Hindlimb muscle (tissue), 1 donor: ENCODE results near the gene RBM42. TPM values are rescaled to one million over a fixed set of nuclear protein-coding genes. Genes with fewer than 3 reads are reported as not detected.

Experiments
- DNase-seq: peaks from one replicate; pipeline ENCODE4 v3.0.0-alpha.2; 2013
- polyA plus RNA-seq: library from polyadenylated mRNA; unstranded; fragments of 120-200 nt; gene quantifications from one replicate; pipeline ENCODE4 v1.2.1, GENCODE V29; 2013; ENCODE audit not compliant: insufficient read length

The RBM42 gene
- polyA plus RNA-seq, 1 donor, result 50.1 TPM

DNA sequence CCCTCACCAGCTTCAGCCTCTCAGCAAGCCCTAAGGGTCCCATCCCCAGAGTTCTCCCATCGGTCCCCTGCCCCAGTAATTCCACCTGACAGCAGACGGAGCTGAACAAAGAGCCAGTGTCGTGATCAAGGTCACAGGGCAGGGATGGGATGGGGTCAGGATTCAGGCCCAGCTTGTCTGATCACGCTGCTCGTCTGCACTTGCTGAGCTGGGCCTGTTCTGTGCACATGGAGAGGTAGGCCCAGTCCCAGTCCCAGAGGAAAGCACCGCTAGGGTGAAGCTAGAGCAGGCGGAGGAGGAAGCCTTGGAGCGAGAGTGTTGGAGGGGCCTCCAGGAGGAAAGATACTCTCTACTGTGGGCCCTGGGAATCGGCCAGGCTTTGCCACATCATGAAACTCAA lies 7.1 kb upstream of the RBM42 start:
- DNase-seq, result no peak

DNA sequence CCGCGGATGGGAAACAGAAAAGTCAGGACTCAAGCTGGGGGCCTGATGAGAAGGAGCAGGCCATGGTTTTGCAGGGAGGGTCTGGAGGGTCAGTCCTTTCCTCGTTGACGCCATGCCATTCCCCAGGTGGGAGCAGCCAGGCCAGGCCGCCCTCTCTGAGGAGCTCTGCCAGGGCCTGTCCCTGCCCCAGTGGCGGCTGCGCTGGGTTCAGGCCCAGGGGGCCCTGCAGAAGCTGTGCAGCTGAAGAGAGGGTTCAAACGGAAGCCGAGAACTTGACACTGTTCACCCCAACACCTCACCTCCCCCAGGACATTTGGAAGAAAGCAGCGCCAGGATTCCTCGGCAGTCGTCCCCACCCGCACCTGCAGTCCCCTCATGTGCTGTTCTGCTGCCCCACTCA lies 6.1 kb upstream of the RBM42 start:
- no peak for DNase-seq

DNA sequence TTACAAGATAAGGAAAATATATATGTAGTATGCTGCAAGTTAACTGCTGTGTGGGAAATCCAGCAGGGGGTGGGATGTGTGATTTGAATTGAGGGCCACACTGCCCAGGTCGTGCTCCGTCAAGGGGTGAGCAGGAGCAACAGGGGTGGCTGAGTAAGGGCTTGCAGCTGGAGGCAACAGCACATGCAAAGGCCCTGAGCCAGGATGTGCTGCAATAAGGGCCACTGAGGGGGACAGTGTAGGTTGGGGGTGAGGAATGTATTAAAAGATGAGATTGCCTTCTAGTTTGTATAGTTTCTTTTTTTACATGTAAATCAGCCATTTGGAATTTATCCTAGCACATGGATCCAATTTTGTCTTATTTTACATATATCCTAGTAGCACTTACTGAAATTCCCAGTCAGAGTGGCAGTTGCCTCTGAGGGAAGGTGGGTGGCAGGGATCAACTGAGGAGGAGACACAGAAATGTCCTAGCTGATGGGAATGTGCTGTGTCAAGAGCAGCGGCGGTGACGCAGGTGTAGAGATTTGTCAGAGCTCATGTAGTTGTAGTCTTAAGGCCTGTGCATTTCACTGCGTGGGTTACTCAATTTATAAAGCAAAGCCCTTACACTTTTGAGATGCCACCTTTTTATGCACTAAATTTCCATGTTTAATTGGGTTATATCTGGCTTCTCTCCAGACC lies 5.4 kb upstream of the RBM42 start:
- no peak for DNase-seq

DNA sequence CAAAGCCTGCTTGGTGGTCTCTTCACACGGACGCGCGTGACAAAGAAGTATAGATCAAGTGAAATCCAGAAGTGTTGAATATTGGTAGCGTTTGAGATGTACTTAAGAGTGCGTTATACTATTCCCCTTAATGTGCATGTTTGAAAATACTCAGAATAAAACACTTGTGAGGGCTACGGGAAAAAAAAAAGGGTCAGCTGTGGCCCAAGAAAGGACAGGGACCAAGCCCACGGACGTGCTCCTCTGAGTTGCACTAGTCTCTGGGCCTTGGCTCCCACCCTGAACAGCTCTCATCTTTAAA lies 622 bp upstream of the RBM42 start:
- no peak for DNase-seq

DNA sequence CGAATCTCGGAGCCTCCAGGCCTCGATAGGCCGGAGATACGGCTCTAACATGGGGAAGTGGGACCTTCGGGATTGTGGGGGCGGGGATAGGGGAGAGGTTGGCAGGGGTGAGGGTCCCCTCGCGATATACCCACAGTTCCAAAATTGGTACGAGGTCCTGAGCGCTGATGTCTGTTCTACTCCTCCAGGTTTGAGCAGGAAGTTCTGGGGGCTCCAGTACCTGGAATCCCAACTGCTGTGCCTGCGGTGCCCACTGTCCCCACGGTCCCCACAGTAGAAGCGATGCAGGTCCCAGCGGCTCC lies 447 bp downstream of the RBM42 start:
- DNase-seq, result no peak

DNA sequence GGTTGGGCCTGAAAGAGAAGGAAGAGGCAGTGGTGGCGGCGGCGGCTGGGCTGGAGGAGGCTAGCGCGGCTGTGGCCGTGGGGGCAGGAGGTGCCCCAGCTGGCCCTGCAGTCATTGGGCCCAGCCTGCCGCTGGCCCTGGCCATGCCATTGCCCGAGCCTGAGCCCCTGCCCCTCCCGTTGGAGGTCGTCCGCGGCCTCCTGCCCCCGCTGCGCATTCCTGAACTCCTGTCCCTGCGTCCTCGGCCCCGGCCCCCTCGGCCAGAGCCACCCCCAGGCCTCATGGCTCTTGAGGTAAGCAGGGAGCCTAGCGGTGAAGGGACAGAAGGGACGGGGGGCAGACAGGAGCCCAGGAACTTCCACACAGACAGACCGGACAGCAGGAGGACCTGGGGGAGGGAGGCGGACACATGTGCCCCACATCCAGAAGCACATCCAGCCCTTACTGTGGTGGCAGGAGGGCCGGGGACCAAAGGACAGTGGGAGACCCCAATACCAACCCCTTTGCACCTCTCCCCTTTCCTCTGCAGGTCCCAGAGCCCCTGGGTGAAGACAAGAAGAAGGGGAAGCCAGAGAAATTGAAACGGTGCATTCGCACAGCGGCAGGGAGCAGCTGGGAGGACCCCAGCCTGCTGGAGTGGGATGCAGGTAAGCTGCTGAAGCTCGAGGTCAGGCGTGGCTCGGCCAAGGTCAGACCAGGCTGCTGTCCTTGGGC lies 5.0 kb downstream of the RBM42 start:
- DNase-seq, result no peak

DNA sequence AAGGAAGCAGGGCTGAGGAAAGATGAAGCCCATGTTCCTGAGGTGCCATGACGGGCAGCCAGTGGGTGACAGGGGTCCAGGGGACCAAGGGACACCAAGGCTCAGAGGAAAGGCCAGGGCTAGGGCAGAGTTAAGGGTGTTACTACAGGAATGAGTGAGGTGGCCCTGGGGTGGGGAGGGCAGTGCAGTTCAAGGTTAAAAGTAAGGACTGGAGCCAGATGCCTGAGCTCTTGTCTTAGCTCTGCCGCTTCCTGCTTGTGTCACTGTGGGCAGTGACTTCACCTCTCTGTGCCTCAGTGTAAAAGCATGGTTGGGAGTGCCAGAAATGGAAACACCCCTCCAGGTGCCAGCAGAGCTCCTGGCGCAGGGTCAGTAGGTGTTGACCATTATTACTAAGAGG lies 7.8 kb downstream of the RBM42 start:
- no peak for DNase-seq

DNA sequence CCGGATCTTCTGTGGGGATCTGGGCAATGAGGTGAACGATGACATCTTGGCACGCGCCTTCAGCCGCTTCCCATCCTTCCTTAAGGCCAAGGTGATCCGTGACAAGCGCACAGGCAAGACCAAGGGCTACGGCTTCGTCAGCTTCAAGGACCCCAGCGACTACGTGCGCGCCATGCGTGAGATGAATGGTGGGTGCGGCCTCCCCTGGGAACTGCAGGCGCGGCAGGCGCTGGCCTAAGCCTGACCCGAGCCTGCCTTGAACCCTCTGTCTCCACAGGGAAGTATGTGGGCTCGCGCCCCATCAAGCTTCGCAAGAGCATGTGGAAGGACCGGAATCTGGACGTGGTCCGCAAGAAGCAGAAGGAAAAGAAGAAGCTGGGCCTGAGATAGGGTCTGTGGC lies 8.3 kb downstream of the RBM42 start:
- no peak for DNase-seq

DNA sequence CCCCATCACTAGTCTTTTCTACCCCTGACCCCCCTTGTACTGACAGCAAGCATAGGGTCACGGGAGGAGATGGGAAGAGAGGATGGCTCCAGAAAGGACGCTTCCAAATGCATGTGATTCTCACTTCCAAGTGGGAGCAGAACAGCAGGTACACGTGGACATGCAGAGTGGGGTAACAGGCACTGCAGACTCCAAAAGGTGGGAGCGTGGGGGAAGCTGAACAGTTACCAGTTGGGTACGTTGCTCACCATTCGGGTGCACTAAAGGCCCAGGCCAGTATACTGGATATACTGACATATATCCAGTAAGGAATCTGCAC lies 10.4 kb downstream of the RBM42 start:
- no peak for DNase-seq

DNA sequence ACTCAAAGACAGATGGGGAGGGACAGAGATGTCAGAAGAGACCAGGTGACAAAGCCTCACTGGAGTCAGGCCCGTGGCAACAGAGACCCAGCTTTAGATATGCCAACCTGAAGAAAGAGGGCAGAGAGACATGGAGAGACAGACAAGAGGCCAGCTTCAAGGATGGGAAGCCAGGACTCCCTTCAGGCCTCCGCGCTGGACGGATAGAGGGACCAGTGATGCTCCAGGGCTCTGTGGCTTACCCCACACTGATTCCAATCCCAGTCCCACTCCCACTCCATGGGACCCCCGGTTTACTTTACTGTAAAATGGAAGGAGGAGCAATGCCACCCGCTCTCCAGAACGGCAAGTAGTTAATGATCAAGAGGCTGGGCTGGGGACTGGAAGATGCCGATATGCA lies 11.0 kb downstream of the RBM42 start:
- no peak for DNase-seq

DNA sequence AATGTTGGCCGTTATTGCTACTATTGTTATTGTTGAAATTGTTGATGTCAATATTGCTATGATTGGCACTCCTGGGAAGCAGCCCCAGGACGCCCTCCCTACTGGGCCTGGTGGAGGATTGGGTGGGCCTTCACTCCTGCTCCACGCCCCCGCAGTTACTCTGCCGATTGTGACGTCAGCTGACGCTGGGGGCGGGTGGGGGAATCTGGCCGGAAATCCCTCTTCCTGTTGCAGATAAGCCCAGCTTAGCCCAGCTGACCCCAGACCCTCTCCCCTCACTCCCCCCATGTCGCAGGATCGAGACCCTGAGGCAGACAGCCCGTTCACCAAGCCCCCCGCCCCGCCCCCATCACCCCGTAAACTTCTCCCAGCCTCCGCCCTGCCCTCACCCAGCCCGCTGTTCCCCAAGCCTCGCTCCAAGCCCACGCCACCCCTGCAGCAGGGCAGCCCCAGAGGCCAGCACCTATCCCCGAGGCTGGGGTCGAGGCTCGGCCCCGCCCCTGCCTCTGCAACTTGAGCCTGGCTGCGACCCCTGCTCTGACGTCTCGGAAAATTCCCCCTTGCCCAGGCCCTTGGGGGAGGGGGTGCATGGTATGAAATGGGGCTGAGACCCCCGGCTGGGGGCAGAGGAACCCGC lies 12.8 kb downstream of the RBM42 start, which contains the start of gene ETV2:
TSS of gene ETV2 (plus strand) at position 231 of the 637 bp plus-strand sequence. CDS start 716 bp downstream, outside the sequence.
- DNase-seq, result peak; percentile 23

DNA sequence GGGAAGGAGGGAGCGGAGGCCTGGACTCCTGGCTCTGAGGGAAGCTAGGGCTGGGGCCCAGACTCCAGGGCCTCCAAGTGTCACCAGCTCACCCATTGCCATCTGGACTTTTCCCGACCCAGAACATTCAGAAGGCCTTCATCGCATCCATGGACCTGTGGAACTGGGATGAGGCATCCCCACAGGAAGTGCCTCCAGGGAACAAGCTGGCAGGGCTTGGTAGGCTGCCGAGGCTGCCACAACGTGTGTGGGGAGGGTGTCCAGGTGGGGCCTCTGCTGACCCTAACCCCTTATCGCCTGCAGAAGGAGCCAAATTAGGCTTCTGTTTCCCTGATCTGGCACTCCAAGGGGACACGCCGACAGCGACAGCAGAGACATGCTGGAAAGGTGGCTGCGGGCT lies 13.5 kb downstream of the RBM42 start:
- no peak for DNase-seq

DNA sequence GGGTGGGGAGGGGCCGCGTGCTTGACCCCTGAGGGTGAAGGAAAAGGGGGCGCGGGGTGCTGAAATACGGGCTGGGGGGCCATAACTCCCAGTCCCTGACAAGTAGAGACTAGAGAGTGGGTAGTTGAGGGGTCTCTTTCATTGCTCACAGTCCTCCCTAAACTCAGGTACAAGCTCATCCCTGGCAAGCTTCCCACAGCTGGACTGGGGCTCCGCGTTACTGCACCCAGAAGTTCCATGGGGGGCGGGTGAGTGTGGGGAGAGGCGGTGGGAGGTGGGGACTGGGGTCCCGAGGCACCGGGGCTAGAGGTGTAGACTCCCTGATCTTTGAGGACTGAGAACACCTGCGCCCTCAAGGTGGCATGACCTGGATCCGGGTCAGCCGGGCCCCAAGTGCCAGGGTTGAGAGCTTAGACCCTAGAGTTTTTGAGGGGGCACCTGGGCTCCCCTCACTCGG lies 14.0 kb downstream of the RBM42 start:
- DNase-seq, result no peak

DNA sequence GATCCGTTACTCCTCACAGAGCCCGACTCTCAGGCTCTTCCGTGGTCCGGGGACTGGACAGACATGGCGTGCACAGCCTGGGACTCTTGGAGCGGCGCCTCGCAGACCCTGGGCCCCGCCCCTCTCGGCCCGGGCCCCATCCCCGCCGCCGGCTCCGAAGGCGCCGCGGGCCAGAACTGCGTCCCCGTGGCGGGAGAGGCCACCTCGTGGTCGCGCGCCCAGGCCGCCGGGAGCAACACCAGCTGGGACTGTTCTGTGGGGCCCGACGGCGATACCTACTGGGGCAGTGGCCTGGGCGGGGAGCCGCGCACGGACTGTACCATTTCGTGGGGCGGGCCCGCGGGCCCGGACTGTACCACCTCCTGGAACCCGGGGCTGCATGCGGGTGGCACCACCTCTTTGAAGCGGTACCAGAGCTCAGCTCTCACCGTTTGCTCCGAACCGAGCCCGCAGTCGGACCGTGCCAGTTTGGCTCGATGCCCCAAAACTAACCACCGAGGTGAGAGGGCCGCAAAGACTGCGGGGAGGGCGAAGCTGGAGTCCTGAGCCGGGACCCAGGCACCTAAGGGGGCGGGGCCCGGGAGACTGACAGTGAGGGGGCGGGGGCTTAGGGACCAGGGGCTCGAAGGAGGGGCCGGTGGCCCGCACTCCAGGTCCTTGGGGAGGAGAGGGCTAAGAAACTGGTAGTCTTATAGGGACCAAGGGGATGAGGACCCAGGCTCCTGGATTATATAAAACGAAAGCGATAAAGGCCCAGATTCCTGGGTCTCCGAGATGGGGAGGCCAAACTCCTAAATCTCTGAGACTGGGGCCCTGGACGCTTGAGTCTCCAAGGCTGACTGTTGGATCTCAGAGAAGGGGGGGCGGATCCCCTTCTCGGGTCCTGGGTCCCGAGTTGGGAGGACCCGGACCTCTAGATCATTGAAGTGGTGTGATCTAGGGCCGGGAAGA lies 14.7 kb downstream of the RBM42 start:
- DNase-seq, result peak; percentile 80

DNA sequence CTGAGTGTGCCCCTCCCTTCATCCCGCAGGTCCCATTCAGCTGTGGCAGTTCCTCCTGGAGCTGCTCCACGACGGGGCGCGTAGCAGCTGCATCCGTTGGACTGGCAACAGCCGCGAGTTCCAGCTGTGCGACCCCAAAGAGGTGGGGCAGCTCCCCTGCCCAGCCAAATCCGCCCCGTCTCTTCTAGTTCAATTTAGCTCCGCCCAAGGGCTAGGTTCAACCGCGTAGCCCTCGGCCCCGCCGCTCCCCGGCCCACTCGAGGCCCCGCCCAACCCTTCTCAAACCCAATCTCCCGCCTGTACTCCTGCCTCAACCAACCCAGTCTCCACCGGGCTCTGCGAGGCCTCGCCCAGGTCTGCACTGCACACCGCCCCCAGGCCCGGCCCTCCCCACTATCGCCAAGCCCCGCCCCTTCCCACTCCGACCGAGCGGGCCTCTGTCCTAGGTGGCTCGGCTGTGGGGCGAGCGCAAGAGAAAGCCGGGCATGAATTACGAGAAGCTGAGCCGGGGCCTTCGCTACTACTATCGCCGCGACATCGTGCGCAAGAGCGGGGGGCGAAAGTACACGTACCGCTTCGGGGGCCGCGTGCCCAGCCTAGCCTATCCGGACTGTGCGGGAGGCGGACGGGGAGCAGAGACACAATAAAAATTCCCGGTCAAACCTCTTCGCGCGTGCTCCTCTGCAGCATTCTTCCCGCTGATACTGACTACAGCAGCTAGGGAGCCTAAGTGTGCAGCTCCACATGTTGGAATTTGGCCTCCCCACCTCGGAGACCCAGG lies 15.6 kb downstream of the RBM42 start:
- peak; percentile 92 for DNase-seq

DNA sequence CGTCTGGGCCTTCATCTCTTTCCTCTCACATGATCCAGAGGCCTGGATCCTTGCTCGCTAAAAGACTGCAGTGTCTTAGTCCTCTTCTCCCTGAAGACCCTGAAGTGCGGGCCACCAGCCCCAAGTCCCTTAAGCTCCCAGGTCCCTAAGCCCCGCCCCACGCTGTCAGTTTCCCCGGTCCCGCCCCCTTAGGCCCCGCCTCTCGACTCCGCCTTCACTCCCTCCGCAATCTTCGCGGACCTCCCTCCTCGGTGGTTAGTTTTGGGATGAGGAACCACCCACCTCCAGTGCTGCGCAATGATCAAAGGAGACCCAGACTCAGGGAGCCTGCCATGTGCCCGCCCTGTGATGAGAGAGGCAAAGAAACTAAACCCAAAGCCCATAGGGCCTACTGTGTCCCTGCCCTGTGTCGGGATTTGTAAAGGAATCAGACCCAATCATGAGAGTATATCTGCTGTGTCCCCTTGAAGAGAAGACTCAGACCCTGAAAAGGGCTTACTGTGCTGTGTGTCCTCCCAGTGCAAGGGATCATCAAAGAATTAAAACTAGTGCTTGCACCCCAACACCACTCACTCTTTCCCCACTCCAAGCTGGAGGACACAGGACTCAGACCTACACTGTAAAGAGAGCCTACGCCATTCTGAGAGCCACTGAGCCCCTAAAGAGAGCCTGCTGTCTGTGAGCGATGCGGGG lies 16.3 kb downstream of the RBM42 start:
- peak; percentile 53 for DNase-seq

DNA sequence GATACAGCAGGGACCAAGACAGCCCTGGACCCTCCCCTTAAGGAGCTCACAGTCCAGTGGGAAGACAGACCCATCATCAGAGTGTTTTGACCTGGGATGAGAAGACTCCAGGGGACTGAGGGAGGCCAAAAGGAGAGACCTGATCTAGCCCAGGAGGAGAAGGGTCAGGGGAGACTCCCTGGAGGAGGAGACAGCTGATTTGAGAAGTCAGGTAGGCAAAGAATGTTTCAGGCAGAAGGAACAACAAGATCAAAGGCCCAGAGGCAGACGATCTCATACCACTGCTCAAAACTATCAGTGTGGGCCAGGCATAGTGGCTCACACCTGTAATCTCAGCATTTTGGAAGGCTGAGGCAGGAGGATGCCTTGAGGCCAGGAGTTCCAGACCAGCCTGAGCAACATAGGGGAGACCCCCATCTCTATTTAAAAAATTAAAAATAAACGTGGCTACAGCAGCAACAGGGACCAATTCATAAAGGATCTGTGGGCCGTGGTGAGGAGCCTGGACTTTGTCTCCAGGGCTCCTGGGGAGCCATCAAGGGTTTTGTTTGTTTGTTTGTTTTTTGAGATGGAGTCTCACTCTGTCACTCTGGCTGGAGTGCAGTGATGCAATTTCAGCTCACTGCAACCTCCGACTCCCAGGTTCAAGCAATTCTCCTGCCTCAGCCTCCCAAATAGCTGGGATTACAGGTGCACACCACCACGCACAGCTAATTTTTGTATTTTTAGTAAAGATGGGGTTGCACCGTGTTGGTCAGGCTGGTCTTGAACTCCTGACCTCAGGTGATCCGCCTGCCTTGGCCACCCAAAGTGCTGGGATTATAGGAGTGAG lies 17.1 kb downstream of the RBM42 start:
- no peak for DNase-seq

DNA sequence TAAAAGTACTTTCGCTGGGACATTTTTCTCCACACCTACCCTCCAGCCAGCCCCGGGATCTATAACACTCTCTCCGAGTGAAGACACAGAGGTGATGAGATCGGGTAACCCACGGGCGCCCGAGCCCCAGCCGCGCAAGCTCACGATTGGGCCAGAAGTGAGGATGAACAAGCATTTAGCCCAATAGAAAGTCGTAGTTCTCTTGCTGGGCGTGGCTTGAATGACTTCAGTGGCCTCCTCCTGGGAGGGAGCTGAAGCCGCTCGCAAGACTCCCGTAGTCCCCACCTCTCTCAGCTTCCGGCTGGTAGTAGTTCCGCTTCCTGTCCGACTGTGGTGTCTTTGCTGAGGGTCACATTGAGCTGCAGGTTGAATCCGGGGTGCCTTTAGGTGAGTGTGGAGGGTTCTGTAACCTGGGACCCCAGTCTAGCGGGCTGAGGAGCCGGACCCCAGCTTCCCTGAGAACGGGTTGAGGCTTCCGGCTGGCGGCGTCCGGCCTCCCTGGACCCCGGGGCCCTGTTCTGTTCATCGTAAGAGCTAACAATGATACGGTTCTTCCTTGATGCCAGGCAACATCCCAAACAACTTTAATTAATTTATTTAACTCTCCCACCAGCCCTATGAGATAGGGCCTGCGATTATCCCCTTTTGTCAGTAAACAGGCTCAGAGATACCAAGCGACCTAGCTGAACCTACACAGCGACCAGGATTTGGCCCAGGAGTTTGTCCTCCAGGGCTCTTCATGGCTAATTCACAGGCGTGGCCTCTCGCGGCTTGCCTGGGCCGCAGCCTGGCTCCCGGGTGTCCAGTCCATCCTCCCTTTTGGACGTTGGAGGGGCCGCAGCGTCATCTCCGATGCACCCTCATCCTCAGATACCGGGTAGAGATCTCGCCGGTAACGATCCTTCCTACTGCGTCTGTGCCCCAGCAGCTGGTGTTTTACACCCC lies 19.5 kb downstream of the RBM42 start, which contains the start of gene COX6B1:
TSS of gene COX6B1 (plus strand) at position 307 of the 945 bp plus-strand sequence. CDS start 2,921 bp downstream, outside the sequence.
- DNase-seq, result peak; percentile 95

DNA sequence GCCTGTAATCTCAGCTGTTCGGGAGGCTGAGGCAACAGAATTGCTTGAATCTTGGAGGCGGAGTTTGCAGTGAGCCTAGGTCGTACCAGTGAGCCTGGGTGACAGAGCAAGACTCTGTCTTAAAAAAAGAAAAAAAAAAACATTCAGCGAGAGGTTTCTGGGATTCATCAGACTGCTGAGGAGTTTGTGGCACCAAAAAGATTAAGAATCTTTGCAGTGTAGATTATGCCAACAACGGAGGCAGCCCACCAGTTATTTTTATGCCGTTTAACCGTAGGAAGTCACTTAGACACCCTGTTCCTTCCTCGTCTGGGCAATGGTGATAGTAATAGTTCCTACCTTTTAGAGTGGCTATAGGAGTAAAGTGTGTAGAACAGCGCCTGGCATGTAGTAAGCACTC lies 21.7 kb downstream of the RBM42 start:
- DNase-seq, result no peak
